ENCODE data around the gene HTT-AS. TPM values are rescaled to one million over a fixed set of nuclear protein-coding genes. Genes with fewer than 3 reads are reported as not detected.
"Not testable (repeated sequence)": the region's sequence is repeated elsewhere in the genome, so short reads cannot be mapped to it uniquely, and the experiment has no call there.

Gene HTT-AS
- total and polyA plus RNA-seq, 4 experiments from 2014 or later, result not detected

DNA sequence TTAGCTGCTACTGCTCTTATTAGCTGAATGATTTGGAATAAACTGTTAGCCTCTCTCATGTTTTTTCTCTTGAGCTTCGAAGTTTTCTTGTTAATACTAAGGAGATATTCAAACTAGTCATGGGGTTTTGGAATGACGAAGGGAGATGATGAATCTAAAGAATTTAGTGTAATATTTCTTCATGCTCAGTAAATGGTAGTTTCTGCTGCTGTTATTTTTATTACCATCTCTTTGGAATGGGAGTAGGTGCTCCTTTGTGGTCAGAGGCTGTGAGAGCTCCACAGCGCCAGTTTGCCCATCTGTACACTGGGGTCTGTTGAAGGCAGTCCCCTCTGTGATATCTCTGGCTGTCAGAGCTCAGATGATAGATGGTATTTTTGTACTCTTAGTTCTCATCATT is 33.9 kb upstream of the HTT-AS start:
- no peaks in the 10 kb centered on the region for H3K27me3 ChIP-seq (ENCODE audit: insufficient read depth, low read length)
- H3K9me3 Mint-ChIP-seq, result no peaks in the 10 kb centered on the region
- no peaks in the 10 kb centered on the region for H3K27me3 Mint-ChIP-seq
- POLR2A ChIA-PET (ENCODE audit: partially characterized antibody), result interaction anchor here (1.1 kb wide), 1 partner anchor 16 kb away, joined by 3 read pairs; no protein-coding TSS in a partner anchor
- intact Hi-C loops (cut with micrococcal nuclease), result loop anchor here (5.0 kb wide), 1 partner anchor 84 kb away; no protein-coding TSS in a partner anchor
- H3K9me3 ChIP-seq (ENCODE audit: control insufficient read depth in 1 of 2, low read length in 2 of 2), result no peaks in the 10 kb centered on the region
- peak overlapping the region in 1 of 7 donors; percentile 66 for H3K27ac Mint-ChIP-seq
- CTCF ChIA-PET (ENCODE audit: partially characterized antibody), result interaction anchor here (0.5 to 7.5 kb wide), 15 partner anchors 8 to 773 kb away, joined by 3 to 37 read pairs (median 5); partner anchors contain the start of gene HGFAC
- DNase-seq, result no peak
- peaks cover 25% of the 10 kb centered on the region for H3K36me3 ChIP-seq (ENCODE audit: insufficient read depth, low read length)
- peaks cover 42 to 72% of the 10 kb centered on the region in 2 donors for H3K36me3 Mint-ChIP-seq
- H3K4me1 ChIP-seq (ENCODE audit: insufficient read depth, low read length), result peaks cover 3% of the 10 kb centered on the region
- H3K4me1 Mint-ChIP-seq, result peaks cover 6 to 18% (median 7%) of the 10 kb centered on the region in 4 donors
- no peak overlapping the region for H3K27ac ChIP-seq (ENCODE audit: low read depth, low read length)
- no peak overlapping the region for H3K4me3 Mint-ChIP-seq
- no peak overlapping the region for H3K4me3 ChIP-seq (ENCODE audit: low read length in 2 of 2)

DNA sequence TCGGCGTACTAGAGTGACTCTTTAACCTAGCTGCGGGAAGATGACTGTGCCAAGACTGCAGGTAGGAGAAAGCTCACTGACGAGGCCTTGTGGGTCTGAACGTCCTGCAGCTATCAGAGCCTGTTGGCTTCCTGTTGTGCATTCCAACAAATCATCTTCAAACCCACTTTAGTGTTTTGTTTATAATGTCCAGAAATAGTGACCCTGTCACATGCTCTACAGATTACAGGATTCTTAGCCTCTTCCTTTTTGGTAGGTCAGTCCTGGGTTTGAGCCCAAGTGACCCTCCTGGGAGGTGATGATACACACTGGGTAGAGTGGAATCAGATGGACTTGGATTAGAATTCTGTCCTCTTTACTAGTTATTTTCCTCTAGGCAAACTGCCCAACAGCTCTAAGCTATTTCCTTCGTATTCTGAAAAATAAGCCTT is 33.4 kb upstream of the HTT-AS start:
- peaks cover 6 to 18% (median 7%) of the 10 kb centered on the region in 4 donors for H3K4me1 Mint-ChIP-seq
- POLR2A ChIA-PET (ENCODE audit: partially characterized antibody), result interaction anchor here (1.1 kb wide), 1 partner anchor 16 kb away, joined by 3 read pairs; no protein-coding TSS in a partner anchor

DNA sequence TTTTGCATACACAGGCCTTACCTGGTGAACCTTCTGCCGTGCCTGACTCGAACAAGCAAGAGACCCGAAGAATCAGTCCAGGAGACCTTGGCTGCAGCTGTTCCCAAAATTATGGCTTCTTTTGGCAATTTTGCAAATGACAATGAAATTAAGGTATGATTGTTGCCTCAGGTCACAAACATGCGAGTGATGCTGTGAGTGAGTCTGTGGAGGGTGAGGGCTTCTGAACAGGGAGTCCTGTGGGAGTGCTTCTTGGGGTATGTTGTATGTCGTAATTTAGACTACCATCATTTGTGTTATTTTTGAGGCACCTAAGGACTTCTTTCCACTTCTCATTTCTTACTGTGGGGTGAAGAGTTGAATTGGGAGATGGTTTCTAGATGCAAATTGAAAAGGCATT is 32.9 kb upstream of the HTT-AS start:
- H3K4me1 Mint-ChIP-seq, result peaks cover 6 to 15% (median 7%) of the 10 kb centered on the region in 4 donors
- peaks cover 19% of the 10 kb centered on the region for H3K36me3 ChIP-seq (ENCODE audit: insufficient read depth, low read length)
- no peaks in the 10 kb centered on the region for H3K27me3 ChIP-seq (ENCODE audit: insufficient read depth, low read length)
- H3K27ac Mint-ChIP-seq, result no peak overlapping the region
- H3K4me3 Mint-ChIP-seq, result no peak overlapping the region
- POLR2A ChIA-PET (ENCODE audit: partially characterized antibody), result interaction anchor here (0.6 to 1.1 kb wide), 2 partner anchors 14 to 16 kb away, joined by 3 to 5 read pairs; no protein-coding TSS in a partner anchor
- no peaks in the 10 kb centered on the region for H3K27me3 Mint-ChIP-seq
- H3K36me3 Mint-ChIP-seq, result peaks cover 45 to 70% of the 10 kb centered on the region in 2 donors
- H3K9me3 Mint-ChIP-seq, result no peaks in the 10 kb centered on the region
- no peak overlapping the region for H3K4me3 ChIP-seq (ENCODE audit: low read length in 2 of 2)
- no peak overlapping the region for H3K27ac ChIP-seq (ENCODE audit: low read depth, low read length)
- peaks cover 3% of the 10 kb centered on the region for H3K4me1 ChIP-seq (ENCODE audit: insufficient read depth, low read length)
- CTCF ChIA-PET (ENCODE audit: partially characterized antibody), result interaction anchor here (0.6 to 7.5 kb wide), 25 partner anchors 9 to 774 kb away, joined by 3 to 37 read pairs (median 4); partner anchors contain the start of gene HGFAC
- intact Hi-C loops (cut with micrococcal nuclease), result loop anchor here (5.0 kb wide), 1 partner anchor 85 kb away; no protein-coding TSS in a partner anchor
- no peak for DNase-seq
- H3K9me3 ChIP-seq (ENCODE audit: control insufficient read depth in 1 of 2, low read length in 2 of 2), result no peaks in the 10 kb centered on the region

More for the DNA sequence above, 33.4 kb upstream of the HTT-AS start:
- Histone ChIP-seq H3K4me3 (ENCODE audit: low read length in 2 of 2) (no peak overlapping the region), H3K27me3 (ENCODE audit: insufficient read depth, low read length) (no peaks in the 10 kb centered on the region), H3K9me3 (ENCODE audit: control insufficient read depth in 1 of 2, low read length in 2 of 2) (no peaks in the 10 kb centered on the region), H3K4me1 (ENCODE audit: insufficient read depth, low read length) (peaks cover 3% of the 10 kb centered on the region), H3K27ac (ENCODE audit: low read depth, low read length) (no peak overlapping the region), H3K36me3 (ENCODE audit: insufficient read depth, low read length) (peaks cover 23% of the 10 kb centered on the region)
- Mint-ChIP-seq H3K27ac (no peak overlapping the region), H3K4me3 (no peak overlapping the region), H3K9me3 (no peaks in the 10 kb centered on the region), H3K27me3 (no peaks in the 10 kb centered on the region), H3K36me3 (peaks cover 44 to 70% of the 10 kb centered on the region in 2 donors)
- CTCF ChIA-PET (ENCODE audit: partially characterized antibody), result interaction anchor here (0.9 to 7.5 kb wide), 19 partner anchors 8 to 773 kb away, joined by 3 to 37 read pairs (median 5); partner anchors contain the start of gene HGFAC
- intact Hi-C loops (cut with micrococcal nuclease), result loop anchor here (5.0 kb wide), 1 partner anchor 85 kb away; no protein-coding TSS in a partner anchor
- no peak for DNase-seq

DNA sequence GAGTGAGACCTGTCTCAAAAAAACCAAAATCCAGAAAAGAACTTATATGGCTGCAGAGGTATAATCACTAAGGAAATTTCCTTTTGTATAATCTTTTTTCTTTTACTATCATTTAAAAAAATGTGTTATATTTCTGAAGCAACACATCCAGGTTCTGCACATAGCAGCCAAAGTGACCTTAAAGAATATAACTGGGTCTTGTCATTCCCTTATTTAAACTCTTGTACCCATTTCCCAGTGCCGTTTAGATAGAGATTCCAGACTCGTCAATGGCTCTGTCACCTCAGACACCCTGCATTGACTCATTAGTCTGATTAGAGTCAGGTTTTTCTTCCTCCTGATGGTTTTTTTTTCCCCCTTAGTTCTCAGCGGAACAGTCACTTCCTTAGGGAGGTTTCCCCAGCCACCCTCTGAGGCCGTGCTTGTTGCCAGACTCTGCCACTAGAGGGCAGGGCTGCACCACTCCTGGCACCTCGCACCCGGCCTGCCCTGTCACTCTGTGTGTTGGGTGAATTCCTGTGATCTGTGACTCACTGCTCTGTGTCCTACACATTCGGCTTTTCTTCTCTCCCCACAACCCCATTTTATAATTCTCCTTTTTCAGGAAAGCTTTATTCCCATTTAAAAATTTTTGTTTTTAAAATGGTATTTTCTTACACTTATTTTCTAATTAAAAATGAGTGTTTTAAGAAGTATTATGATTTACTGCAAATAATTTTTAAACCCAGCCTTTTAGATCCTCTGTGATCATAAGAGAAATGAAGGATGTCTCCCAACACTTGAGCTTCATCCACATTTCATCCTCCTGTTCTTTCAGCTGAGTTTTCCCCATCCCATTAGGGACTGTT is 32.2 kb upstream of the HTT-AS start:
- Histone ChIP-seq H3K4me3 (ENCODE audit: low read length in 2 of 2) (no peak overlapping the region), H3K9me3 (ENCODE audit: control insufficient read depth in 1 of 2, low read length in 2 of 2) (no peaks in the 10 kb centered on the region), H3K27ac (ENCODE audit: low read depth, low read length) (no peak overlapping the region), H3K36me3 (ENCODE audit: insufficient read depth, low read length) (peaks cover 16% of the 10 kb centered on the region), H3K27me3 (ENCODE audit: insufficient read depth, low read length) (no peaks in the 10 kb centered on the region), H3K4me1 (ENCODE audit: insufficient read depth, low read length) (peaks cover 3% of the 10 kb centered on the region)
- H3K27me3 Mint-ChIP-seq, result no peaks in the 10 kb centered on the region
- DNase-seq, result peak; percentile 65 to 83 (median 70)
- CTCF ChIA-PET (ENCODE audit: partially characterized antibody), result interaction anchor here (0.6 to 7.5 kb wide), 25 partner anchors 8 to 774 kb away, joined by 3 to 37 read pairs (median 4); partner anchors contain the start of gene HGFAC
- POLR2A ChIA-PET (ENCODE audit: partially characterized antibody), result interaction anchor here (0.6 kb wide), 1 partner anchor 15 kb away, joined by 5 read pairs; no protein-coding TSS in a partner anchor
- H3K36me3 Mint-ChIP-seq, result peaks cover 44 to 69% of the 10 kb centered on the region in 2 donors
- H3K9me3 Mint-ChIP-seq, result no peaks in the 10 kb centered on the region
- peak overlapping the region in 1 of 8 donors; percentile 26 for H3K4me3 Mint-ChIP-seq
- peaks cover 7 to 12% (median 9%) of the 10 kb centered on the region in 4 donors for H3K4me1 Mint-ChIP-seq
- H3K27ac Mint-ChIP-seq, result peak overlapping the region; percentile 1 to 87 (median 42)
- intact Hi-C loops (cut with micrococcal nuclease), result loop anchor here (1.0 to 5.0 kb wide), 4 partner anchors 59 to 374 kb away; no protein-coding TSS in a partner anchor

DNA sequence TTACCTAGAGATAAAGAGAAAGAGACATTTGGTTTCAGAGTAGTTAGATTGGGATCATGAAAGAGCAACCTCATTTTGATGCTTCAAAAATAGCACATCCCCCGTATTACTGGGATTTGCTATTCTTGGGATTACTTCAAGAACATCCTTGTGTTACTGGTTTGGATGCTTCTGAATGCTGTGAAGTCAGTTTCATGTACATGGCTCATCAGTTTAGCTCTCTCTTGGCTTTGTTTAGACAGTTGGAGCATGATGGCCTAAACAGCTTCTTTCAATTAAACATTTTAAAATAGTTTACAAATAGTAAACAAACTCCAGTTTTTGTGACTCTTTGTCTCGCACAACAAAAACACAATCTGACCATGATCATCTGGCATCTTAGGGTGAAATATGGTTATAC is 24.0 kb upstream of the HTT-AS start:
- H3K36me3 ChIP-seq (ENCODE audit: insufficient read depth, low read length), result peaks cover 13% of the 10 kb centered on the region
- CTCF ChIA-PET (ENCODE audit: partially characterized antibody), result interaction anchor here (1.0 kb wide), 1 partner anchor 9 kb away, joined by 4 read pairs; no protein-coding TSS in a partner anchor
- no peak overlapping the region for H3K4me3 Mint-ChIP-seq
- intact Hi-C loops (cut with micrococcal nuclease), result no loop called here
- no peak overlapping the region for H3K4me3 ChIP-seq (ENCODE audit: low read length in 2 of 2)
- peaks cover 41 to 57% of the 10 kb centered on the region in 2 donors for H3K36me3 Mint-ChIP-seq
- no peak overlapping the region for H3K27ac ChIP-seq (ENCODE audit: low read depth, low read length)
- no peaks in the 10 kb centered on the region for H3K9me3 ChIP-seq (ENCODE audit: control insufficient read depth in 1 of 2, low read length in 2 of 2)
- peak overlapping the region in 2 of 7 donors; percentile 61 to 67 for H3K27ac Mint-ChIP-seq
- no peaks in the 10 kb centered on the region for H3K9me3 Mint-ChIP-seq
- POLR2A ChIA-PET (ENCODE audit: partially characterized antibody), result no interaction called here
- H3K27me3 Mint-ChIP-seq, result no peaks in the 10 kb centered on the region
- H3K4me1 Mint-ChIP-seq, result peaks cover 5 to 15% (median 11%) of the 10 kb centered on the region in 4 donors
- H3K27me3 ChIP-seq (ENCODE audit: insufficient read depth, low read length), result no peaks in the 10 kb centered on the region
- no peak for DNase-seq
- H3K4me1 ChIP-seq (ENCODE audit: insufficient read depth, low read length), result no peaks in the 10 kb centered on the region

GRCh38 chr4:3096202-3096601 is 21.9 kb upstream of the HTT-AS start:
- CTCF ChIA-PET (ENCODE audit: partially characterized antibody), result interaction anchor here (1.8 kb wide), 1 partner anchor 11 kb away, joined by 8 read pairs; no protein-coding TSS in a partner anchor
- Mint-ChIP-seq H3K4me3 (no peak overlapping the region), H3K4me1 (peaks cover 8 to 16% (median 12%) of the 10 kb centered on the region in 4 donors), H3K9me3 (no peaks in the 10 kb centered on the region), H3K36me3 (peaks cover 34 to 52% of the 10 kb centered on the region in 2 donors), H3K27ac (peak overlapping the region in 1 of 7 donors; percentile 74), H3K27me3 (no peaks in the 10 kb centered on the region)
- Histone ChIP-seq H3K27me3 (ENCODE audit: insufficient read depth, low read length) (no peaks in the 10 kb centered on the region), H3K36me3 (ENCODE audit: insufficient read depth, low read length) (peaks cover 23% of the 10 kb centered on the region), H3K4me3 (ENCODE audit: low read length in 2 of 2) (no peak overlapping the region), H3K4me1 (ENCODE audit: insufficient read depth, low read length) (no peaks in the 10 kb centered on the region), H3K27ac (ENCODE audit: low read depth, low read length) (no peak overlapping the region), H3K9me3 (ENCODE audit: control insufficient read depth in 1 of 2, low read length in 2 of 2) (no peaks in the 10 kb centered on the region)
- intact Hi-C loops (cut with micrococcal nuclease), result no loop called here
- POLR2A ChIA-PET (ENCODE audit: partially characterized antibody), result no interaction called here
- no peak for DNase-seq

GRCh38 chr4:3094701-3095100 is 20.4 kb upstream of the HTT-AS start:
- intact Hi-C loops (cut with micrococcal nuclease); H3K27ac Mint-ChIP-seq; H3K4me1 ChIP-seq (ENCODE audit: insufficient read depth, low read length); H3K27me3 Mint-ChIP-seq; H3K9me3 ChIP-seq (ENCODE audit: control insufficient read depth in 1 of 2, low read length in 2 of 2); H3K9me3 Mint-ChIP-seq; H3K27me3 ChIP-seq (ENCODE audit: insufficient read depth, low read length); CTCF ChIA-PET (ENCODE audit: partially characterized antibody); H3K4me3 ChIP-seq (ENCODE audit: low read length in 2 of 2); DNase-seq; H3K27ac ChIP-seq (ENCODE audit: low read depth, low read length); H3K4me3 Mint-ChIP-seq; POLR2A ChIA-PET (ENCODE audit: partially characterized antibody): not testable (repeated sequence)
- H3K36me3 ChIP-seq (ENCODE audit: insufficient read depth, low read length), result peaks cover 15% of the 10 kb centered on the region
- H3K4me1 Mint-ChIP-seq, result peaks cover 9 to 16% (median 12%) of the 10 kb centered on the region in 4 donors
- peaks cover 23 to 44% of the 10 kb centered on the region in 2 donors for H3K36me3 Mint-ChIP-seq
